A172 (cell line): ENCODE measurements around the gene COQ4. TPM values are rescaled to one million over a fixed set of nuclear protein-coding genes. Genes with fewer than 3 reads are reported as not detected.
"Not testable (repeated sequence)": the region's sequence is repeated elsewhere in the genome, so short reads cannot be mapped to it uniquely, and the experiment has no call there.

Experiments
- DNase-seq: peaks from one replicate; pipeline ENCODE4 v3.0.0-alpha.2; 2015; ENCODE audit warnings: low spot score
- total RNA-seq: library from RNA; depleted of rRNA; stranded (reverse); fragments of >200 nt; shearing (Covaris generic); gene quantifications from 2 replicates; pipeline ENCODE4 v1.2.3, GENCODE V29; 2014

The COQ4 gene
- total RNA-seq, 1 experiment from 2014 or later: 70.0 TPM

DNA sequence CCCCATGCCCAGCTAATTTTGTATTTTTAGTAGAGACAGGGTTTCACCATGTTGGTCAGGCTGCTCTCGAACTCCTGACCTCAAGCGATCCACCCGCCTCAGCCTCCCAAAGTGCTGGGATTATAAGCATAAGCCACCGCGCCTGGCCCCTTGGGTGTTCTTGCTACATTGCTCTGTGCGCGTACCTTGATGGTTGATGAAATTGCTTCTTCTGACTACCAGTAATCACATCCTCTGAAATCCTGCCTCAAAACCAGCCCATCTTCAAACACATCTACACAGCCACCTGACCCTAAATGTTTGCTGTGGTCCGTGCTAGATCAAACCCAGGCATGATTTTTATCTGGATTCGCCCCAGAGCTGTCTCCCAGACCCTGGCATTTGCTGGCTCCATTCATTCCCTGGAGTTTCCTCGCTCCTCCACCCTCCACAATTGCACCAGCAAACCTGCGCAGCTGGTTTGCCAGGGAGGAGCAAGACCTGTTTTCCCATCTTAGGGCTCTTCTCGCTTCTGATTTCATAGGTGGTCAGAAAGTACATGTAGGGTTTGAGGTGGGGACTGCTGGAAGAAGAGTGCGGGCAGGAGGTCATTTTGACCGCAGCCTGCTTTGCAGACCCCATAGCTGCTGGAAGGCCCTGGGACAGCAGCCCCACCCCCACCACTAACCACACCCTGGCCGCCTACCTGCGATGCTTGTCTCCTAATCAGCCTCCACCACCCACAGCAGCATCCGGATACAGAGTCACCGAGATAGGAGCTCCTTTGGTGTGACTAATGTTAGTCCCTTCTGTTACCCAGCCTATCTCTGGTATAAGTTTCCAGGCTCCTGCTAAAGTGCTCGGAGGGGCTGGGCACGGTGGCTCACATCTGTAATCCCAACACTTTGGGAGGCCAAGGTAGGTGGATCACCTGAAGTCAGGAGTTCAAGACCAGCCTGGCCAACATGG, 23.8 kb upstream of the COQ4 start:
- DNase-seq: no peak

DNA sequence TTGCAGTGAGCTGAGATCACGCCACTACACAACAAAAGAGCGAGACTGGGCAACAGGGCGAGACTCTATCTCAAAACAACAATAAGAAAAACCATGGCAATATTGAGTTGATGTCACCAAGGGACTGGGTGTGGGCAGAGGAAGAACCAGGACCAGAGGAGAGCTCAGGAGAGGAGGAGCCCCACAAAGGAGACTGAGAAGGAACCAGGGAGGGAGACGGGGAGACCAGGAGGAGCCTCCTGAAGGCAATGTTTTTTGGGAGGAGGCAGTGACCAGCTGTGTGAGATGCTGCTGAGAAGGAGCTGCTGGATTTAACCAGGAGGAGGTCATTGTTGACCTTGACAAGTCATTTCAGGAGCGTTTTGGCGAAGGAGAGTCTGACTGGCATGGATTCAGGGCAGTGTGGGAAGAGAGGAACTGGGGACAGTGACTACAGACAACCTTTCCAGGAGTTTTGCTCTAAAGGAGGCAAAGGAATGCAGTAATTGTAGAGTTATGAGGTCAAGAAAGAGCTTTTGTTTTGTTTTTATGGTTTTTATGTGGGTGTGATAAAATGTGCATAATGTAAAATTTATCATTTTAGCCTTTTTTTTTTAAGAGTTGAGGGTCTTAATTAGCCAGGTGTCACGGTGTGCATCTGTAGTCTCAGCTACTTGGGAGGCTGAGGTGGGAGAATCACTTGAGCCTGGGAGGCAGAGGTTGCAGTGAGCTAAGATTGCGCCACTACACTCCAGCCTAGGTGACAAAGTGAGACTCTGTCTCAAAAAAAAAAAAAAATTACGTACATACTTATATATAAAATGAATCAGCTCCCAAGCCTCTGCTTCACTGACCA, 18.3 kb upstream of the COQ4 start:
- peak; percentile 38 for DNase-seq

DNA sequence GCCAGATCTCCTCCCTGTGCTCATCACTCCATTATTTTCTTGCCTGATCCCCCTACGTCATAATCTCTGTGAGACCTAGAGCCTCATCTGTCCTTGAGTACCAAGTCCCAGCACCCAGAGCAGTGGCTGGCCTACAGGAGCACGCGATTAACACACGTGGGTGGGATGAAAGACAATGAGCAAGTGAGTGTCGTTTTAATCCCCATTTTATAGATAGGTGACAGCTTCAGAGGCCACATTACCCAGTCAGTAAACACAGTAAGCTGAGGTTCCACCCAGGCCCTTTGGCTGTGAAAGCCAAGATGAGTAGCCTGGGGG, 17.7 kb upstream of the COQ4 start:
- DNase-seq: no peak

DNA sequence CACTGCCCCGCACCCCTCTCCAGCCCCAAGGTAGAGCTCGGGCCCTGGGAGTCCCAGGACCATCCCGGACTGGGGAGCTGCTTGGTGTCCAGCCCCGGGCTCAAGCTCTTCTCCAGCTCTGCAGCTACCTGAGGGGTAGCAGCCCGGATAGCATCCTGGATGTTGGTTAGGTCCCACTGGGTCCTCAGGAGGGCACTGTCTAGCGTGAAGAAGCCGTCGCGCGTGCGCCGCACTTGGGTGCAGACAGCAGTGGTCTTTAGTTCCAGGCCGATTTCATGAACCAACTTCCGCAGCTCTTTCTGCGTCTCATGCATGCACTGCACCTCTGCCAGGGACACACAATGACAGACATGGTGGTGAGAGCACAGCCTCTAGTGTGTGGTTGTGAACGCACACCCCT, 13.1 kb upstream of the COQ4 start:
- DNase-seq: no peak

DNA sequence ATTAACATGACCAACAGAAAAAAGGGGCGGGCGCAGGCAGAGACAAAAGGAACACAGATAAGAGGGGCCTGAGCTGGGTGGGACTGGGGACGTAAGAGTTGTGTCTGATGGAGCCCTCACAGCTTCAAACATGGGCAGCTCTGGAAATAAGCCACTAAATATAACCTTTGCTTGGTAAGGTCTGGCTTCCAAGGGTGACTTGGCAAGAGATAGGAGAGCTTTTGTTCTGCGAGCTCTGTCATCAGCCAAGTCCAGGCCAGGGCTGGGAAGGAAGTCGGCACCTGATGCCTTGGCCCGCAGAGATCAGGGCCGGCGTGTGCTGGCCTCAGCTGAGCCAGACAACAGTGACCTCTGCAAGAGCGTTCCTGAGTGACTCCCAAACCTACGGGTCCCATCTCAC, 12.2 kb upstream of the COQ4 start:
- DNase-seq: no peak

DNA sequence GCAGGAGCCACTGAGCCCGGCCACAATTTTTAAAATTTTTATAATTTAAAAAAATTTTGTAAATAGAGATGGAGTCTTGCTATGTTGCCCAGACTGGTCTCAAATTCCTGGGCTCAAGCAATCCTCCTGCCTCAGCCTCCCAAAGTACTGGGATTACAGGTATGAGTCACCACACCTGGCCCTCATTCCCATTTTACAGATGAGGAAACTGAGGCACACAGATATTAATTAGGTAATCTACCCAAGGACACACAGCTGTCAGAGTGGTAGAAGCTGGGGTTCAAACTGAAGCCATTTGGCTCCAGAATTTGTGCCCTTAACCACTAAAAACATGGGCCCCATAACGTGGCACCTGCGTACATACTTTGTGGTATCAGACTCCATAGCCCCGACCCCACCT, 7.9 kb upstream of the COQ4 start:
- DNase-seq: no peak

DNA sequence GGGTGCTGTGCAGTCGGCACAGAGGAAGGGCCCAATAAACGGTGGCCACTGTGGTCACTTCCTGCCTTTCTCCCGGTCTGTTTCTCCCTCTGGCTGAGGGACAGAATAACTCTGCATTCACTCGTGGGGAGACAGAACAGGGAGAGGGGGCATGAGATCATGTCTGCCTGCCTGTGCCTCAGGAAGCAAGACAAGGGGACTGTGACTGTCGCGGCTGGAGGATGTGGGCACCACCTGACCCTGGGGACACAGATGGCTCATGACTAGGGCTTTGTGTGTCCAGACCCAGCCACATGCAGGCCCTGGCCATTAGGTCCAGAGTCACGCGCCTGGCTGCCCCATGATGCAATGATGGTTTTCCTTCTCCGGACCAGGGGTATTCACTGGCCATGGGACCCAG, 6.2 kb upstream of the COQ4 start:
- DNase-seq: no peak

DNA sequence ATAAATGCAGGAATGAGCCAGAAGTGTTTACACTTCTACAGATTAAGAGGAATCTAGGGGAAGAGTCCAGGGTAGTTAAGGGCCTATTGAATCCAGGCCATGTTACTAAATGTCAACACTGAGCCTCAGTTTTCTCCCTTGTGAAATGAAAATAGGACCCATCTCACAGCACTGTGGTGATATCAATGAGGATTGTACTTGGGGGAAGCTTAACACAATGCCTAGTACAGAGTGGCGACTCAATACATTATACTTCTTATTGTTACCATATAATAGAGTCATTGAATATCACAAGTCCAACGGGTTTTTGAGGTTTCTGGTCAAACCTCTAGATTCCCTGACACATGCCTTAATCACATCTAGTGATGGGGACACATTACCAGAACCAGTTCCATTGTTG, 5.0 kb upstream of the COQ4 start:
- no peak for DNase-seq

DNA sequence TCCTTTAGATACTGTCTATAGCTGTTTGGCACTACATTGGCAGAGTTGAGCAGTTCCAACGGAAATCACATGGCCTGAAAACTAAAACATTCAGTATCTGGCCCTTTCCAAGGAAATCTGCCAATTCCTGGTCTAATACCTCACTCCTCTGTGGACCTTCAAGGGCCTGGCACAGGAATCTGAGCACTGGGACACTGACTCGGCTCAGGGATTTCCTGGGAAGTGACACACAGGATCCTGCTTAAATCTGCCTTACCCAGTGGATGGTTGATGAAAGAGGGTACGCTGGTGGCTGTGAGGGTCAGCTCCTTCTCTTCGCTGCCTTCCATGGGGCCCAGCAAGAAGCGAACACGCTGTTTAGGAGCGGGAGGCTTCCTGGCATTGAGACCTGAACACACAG, 1.3 kb upstream of the COQ4 start:
- DNase-seq: no peak

DNA sequence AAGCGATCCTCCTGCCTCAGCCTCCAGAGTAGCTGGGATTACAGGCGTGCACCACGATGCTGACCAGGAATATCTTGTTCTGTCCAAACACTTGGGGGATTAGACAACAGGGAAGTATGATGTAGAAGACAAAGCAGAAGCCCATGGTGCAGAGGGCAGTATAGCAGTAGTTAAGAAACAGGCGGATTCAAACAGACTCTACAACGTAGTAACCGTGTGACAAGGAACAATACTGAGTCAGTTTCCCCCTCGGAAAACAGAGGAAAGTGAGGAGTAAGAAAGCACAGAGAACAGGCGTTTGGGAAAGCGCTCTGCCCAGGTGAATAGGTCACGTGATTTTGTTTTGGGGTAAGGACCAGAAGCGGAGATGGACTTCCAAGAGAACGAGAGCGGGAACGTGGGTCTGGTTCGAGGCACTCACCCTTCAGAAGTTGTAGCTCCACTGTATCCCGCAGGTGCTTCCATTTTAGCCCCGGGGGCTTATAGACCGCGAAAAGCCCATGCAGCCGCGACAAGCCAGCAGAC, 698 bp upstream of the COQ4 start:
- DNase-seq: no peak

DNA sequence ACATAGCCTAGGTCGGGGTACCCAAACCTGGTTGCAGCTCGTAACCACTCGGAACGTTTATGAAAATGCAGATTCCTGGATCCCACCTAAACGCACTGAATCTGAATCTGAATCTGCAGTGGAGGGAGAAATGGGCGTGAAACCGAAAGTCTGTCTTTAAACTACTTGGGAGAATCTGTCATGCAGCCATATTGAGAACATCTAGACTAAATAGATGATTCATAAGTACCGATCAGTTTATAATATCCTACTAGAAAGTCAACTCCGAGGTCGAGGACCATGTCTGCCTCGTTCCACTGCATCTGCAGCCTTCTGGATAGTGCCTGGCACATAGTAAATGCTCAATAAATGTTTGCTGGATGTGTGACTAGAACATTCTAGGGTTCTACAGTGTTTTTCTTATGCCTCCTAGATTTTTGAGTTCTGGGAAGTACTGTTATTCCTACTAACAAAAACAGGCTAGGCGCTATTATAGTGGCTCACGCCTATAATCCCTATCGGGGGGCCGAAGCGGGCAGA, 632 bp downstream of the COQ4 start:
- DNase-seq: no peak

DNA sequence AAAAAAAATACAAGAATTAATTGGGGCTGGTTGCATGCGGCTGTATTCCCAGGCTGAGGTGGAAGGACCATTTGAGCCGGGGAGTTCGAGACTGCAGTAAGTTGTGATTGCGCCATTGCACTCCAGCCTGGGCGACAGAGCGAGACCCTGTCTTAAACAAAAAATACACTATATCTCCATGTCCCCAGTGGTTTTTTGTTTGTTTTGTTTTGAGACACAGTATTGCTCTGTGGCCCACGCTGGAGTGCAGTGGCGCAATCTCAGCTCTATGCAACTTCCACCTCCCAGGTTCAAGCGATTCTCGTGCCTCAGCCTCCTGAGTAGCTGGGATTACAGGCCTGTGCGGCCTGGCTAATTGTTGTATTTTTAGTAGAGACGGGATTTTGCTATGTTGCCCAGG, 1.2 kb downstream of the COQ4 start:
- no peak for DNase-seq

DNA sequence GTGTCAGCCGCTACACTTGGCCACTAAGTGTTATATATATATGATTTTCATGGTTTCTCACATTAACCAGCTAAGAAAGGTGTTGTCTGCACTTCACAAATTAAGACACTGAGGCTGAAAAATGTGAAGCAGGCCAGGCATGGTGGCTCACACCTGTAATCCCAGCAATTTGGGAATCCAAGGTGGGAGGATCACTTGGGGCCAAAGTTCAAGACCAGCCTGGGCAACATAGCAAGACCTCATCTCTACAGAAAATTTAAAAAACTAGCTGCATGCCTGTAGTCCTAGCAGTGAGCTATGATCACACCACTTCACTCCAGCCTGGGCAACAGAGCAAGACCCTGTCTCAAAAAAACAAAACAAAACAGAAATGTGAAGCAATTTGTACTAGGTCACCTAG, 1.8 kb downstream of the COQ4 start:
- DNase-seq: no peak

DNA sequence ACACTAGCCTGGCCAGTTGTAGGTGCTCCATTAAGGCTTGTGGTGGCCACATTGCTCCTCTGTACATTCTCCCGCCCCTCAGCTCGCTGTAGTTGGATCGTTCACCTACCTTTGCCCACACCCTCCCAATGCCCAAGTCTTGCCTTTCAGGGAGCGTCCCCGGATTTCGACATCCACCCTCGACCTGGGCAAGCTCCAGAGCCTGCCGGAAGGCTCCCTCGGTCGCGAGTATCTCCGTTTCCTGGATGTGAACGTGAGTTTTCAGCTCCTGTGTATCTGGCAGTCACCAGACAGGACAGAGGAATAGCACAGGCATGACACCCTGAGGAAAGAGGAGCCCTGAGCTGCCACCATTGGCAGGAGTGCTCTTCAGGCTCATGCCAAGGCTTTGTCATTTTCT, 3.0 kb downstream of the COQ4 start:
- no peak for DNase-seq

DNA sequence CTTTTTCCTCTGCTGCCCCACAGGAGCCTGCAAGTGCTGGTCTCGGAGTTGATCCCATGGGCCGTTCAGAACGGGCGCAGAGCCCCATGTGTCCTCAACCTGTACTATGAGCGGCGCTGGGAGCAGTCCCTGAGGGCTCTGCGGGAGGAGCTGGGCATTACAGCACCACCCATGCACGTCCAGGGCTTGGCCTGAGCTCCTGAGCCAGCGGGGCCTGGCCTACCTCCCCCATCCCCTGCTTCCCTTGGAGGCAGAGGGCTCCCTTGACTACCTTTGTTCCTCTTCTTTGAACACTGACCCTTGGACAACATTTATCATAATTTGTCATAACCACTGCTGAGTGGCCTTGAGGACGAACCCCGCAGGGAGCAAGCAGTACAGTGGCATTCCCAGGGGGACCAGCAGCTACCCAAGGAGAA, 10.8 kb downstream of the COQ4 start:
- no peak for DNase-seq

DNA sequence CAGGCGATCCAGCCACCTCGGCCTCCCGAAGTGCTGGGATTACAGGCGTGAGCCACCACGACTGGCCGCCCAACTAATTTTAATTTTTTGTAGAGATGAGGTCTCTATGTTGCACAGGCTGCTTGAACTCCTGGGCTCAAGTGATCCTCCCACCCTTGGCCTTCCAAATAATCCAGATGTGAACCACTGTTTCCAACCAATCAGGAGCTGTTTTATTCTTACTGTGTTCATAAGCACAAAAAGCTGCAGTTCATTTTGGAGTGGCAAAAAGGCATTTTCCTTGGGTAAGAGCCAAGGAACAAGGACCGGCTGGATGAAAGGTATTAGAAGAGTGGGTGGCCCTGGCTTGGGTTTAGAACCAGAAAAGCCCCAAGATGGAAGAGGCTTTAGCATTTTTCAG, 12.5 kb downstream of the COQ4 start:
- DNase-seq: no peak

DNA sequence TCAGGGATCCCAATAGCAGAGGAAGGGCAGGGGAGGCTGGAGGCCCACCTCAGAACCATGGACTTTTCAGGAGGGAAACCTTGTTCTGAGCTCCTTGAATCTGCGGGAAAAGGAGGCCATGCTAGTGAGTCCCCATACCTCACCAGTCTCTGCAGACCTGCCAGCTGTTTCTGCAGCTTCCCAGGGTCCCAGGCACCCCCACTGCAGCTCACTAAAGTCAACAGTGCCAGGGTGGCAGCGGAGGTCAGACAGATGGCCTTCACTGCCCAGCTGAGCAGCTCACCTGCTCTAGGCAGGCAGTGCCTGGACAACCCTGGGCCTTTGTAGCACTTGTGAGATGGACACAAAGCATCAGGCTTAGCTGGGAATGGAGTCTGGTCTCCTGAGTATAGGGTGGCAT, 13.3 kb downstream of the COQ4 start:
- DNase-seq: no peak

DNA sequence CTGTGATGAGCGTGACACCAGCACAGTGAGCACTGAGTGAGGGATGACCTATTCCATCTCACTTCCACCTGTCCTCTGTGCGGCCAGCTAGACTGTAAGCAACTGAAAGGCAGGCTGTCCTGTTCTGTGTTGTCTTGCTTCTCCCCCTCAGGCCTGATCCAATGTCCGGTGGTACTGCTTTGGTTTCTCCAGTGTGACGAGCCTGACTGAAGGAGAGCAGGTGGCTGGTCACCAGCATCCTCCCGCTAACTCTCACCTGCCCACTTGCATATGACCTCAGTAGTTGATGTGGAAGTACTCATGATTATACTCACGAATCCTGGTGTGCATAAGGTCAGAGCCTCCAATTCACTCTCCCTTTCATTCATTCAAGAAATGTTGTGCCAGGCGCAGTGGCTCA, 15.3 kb downstream of the COQ4 start:
- DNase-seq: no peak

DNA sequence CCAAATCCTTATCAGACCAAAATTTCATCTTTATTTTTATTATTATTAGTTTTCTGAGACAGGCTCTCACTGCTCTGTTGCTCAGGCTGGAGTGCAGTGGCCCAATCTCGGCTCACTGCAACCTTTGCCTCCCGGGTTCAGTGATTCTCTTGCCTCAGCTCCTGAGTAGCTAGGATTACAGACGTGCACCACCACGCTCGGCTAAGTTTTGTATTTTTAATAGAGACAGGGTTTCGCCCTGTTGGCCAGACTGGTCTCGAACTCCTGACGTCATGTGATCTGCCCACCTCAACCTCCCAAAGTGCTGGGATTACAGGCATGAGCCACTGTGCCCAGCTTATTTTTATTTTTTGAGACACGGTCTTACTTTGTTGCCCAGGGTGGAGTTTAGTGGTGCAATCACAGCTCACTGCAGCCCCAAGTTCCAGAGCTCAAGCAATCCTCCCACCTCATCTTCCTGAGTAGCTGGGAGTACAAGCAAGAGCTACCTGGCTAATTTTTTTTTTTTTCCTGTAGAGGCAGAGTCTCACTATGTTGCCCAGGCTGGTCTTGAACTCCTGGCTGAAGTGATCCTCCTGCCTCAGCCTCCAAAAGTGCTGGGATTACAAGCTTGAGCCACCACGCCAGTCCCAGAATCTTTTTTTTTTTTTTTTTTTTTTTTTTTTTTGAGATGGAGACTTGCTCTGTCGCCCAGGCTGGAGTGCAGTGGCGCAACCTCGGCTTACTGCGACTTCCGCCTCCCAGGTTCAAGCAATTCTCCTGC, 16.4 kb downstream of the COQ4 start:
- not testable (repeated sequence) for DNase-seq

DNA sequence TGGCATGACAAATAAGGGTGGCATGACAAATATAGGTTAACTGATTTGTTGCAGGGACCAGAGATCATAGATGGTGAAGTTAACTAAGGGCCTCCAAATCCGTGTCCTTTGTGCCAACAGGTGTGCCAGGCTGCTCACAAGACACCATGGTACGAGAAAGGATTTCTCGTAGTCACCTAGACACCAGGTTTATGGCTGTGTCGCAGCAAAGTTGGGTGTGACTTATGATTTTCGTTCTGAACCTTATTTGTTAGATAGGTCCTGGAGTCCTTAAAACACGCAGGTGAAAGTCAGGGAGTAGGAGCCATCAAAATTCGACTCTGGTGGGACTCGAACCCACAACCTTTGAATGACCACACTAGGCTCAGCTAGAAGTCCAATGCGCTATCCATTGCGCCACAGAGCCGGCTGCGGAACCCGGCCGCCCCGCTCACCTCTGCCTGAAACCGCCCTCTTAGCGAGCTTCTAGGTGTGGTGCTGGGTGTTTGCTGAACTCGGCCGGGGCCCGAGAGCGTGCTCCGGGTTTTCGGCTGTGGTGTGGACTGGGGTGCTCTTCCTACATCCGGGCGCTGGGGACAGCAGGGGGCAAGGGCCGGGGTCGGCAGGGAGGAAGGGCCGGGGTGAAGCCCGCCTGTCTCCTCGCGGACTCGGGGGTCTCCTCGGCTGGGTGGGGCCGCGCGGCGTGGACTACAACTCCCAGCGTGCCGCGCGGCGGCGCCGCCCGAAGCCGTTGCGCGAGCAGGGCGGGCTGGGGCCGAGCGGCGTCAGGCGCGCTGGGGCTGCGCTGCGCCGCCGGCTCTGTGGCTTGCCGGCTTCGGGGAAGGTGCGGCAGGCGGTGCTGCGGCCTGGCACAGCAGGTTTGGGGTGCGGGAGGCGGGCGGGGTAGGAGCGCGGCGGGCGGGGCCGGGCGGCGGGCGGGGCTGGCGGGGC, 17.4 kb downstream of the COQ4 start, which contains the start of gene SLC27A4:
Gene SLC27A4, plus strand, starts transcription at position 767 of the 930 bp plus-strand sequence. CDS start 2,606 bp downstream, outside the sequence.
- peak; percentile 90 for DNase-seq
